AG04450 (cell line): Measurements from ENCODE around the gene EPB41L2. TPM values are rescaled to one million over a fixed set of nuclear protein-coding genes. Genes with fewer than 3 reads are reported as not detected.

ENCODE experiments used
- CTCF ChIA-PET: fragments of 300-600, 350-600 bp; formaldehyde crosslinking; extraction: SDS; loops from one replicate; lab custom pipeline; 2022; ENCODE audit warnings: antibody characterized with exemption, inconsistent platforms; lab: Charles Lee
- POLR2A ChIA-PET: fragments of 350-600 bp; formaldehyde crosslinking; extraction: SDS; loops from one replicate; lab custom pipeline; 2021; ENCODE audit warnings: antibody characterized with exemption, inconsistent platforms; lab: Yijun Ruan, JAX
- DNase-seq: peaks from one replicate; pipeline ENCODE4 v3.0.0-alpha.2; 2011; ENCODE audit warnings: low read depth, low spot score
- H3K27ac ChIP-seq: one replicate; pipeline ENCODE4 v1.5.1; 2012; ENCODE audit warnings: low read depth, low read length, control low read depth
- H3K27me3 ChIP-seq: one replicate; pipeline ENCODE4 v1.6.0; 2012; ENCODE audit warnings: low read length; ENCODE audit not compliant: control insufficient read depth, insufficient read depth
- H3K4me3 ChIP-seq: 2 replicates; pipeline ENCODE4 v1.5.1; 2011; ENCODE audit warnings: mild to moderate bottlenecking, low read depth, low read length, control low read depth
- H3K9me3 ChIP-seq: 2 replicates; pipeline ENCODE4 v1.5.1; 2012; ENCODE audit warnings: low read length; ENCODE audit not compliant: control insufficient read depth, insufficient read depth
- CTCF ChIP-seq: IDR thresholded peaks from 2 replicates; pipeline ENCODE4 v1.5.1; 2011; ENCODE audit warnings: low read depth, low read length, control low read depth, inconsistent platforms
- polyA plus RNA-seq: library from polyadenylated mRNA; depleted of rRNA; stranded (reverse); fragments of >200 nt; gene quantifications from 2 replicates; pipeline ENCODE4 v1.2.3, GENCODE V29; 2011

The EPB41L2 gene
- polyA plus RNA-seq, 1 experiment, result 165 TPM

- Histone ChIP-seq H3K27me3 (no peaks in the 10 kb centered on the region), H3K9me3 (no peaks in the 10 kb centered on the region), H3K27ac (no peak overlapping the region), H3K4me3 (no peak overlapping the region)
- no peak for TF ChIP-seq CTCF
- POLR2A ChIA-PET, result no interaction called here
- CTCF ChIA-PET, result interaction anchor here (0.7 kb wide), 1 partner anchor 153 kb away, joined by 3 read pairs; no protein-coding TSS in a partner anchor
- DNase-seq, result no peak
These were observed 19.1 kb downstream of the EPB41L2 start for GRCh38 chr6:131043902-131044447.

GRCh38 chr6:131042664-131043063, 20.4 kb downstream of the EPB41L2 start:
- CTCF ChIA-PET, result interaction anchor here (0.5 kb wide), 1 partner anchor 77 kb away, joined by 3 read pairs; no protein-coding TSS in a partner anchor
- Histone ChIP-seq H3K27me3 (no peaks in the 10 kb centered on the region), H3K4me3 (no peak overlapping the region), H3K9me3 (no peaks in the 10 kb centered on the region), H3K27ac (no peak overlapping the region)
- TF ChIP-seq CTCF, result no peak
- POLR2A ChIA-PET, result no interaction called here
- DNase-seq, result no peak

GRCh38 chr6:131041814-131042213, 21.2 kb downstream of the EPB41L2 start:
- ChIA-PET CTCF (no interaction called here), POLR2A (no interaction called here)
- no peaks in the 10 kb centered on the region for H3K9me3 ChIP-seq
- no peaks in the 10 kb centered on the region for H3K27me3 ChIP-seq
- DNase-seq, result no peak
- no peak overlapping the region for H3K27ac ChIP-seq
- no peak overlapping the region for H3K4me3 ChIP-seq
- TF ChIP-seq CTCF, result no peak

GRCh38 chr6:131040866-131041265, 22.2 kb downstream of the EPB41L2 start:
- POLR2A ChIA-PET, result no interaction called here
- CTCF ChIA-PET, result interaction anchor here (0.8 kb wide), 1 partner anchor 156 kb away, joined by 3 read pairs; no protein-coding TSS in a partner anchor
- DNase-seq, result no peak

More at GRCh38 chr6:131040866-131041265, 22.2 kb downstream of the EPB41L2 start:
- TF ChIP-seq CTCF, result no peak
- Histone ChIP-seq H3K4me3 (no peak overlapping the region), H3K27ac (no peak overlapping the region), H3K9me3 (no peaks in the 10 kb centered on the region), H3K27me3 (no peaks in the 10 kb centered on the region)
